ENCODE results near the gene FBXL13. TPM values are rescaled to one million over a fixed set of nuclear protein-coding genes. Genes with fewer than 3 reads are reported as not detected.
"Not testable (repeated sequence)": the region's sequence is repeated elsewhere in the genome, so short reads cannot be mapped to it uniquely, and the experiment has no call there.

The FBXL13 gene
- total RNA-seq, 4 donors from 2014 or later: 0.35 to 2.6 (median 1.3) TPM; not detected in 1

DNA sequence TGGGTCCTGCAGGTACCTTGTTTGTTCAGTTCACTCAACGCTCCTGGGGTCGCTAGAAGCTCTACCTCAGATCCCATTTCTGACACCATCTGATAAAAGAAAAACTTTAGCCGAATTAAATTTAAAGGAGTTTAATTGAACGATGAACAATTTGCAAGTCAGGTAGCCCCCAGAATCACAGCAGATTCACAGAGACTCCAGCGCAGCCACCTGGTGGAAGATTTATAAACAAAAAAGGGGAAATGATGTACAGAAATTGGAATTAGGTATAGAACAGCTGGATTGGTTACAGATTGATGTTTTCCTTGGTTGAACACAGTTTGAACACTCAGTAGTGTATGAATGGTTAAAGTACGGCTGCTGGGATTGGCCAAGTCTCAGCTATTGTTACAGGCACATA, 23.1 kb downstream of the FBXL13 start:
- Histone ChIP-seq H3K36me3 (no peaks in the 10 kb centered on the region), H3K4me3 (no peak overlapping the region), H3K4me1 (no peaks in the 10 kb centered on the region), H3K27me3 (no peaks in the 10 kb centered on the region), H3K9me3 (no peaks in the 10 kb centered on the region), H3K27ac (no peak overlapping the region)
- TF ChIP-seq POLR2A (IDR thresholded peaks at IDR 0.05): no peak
- TF ChIP-seq, protein P1, sequence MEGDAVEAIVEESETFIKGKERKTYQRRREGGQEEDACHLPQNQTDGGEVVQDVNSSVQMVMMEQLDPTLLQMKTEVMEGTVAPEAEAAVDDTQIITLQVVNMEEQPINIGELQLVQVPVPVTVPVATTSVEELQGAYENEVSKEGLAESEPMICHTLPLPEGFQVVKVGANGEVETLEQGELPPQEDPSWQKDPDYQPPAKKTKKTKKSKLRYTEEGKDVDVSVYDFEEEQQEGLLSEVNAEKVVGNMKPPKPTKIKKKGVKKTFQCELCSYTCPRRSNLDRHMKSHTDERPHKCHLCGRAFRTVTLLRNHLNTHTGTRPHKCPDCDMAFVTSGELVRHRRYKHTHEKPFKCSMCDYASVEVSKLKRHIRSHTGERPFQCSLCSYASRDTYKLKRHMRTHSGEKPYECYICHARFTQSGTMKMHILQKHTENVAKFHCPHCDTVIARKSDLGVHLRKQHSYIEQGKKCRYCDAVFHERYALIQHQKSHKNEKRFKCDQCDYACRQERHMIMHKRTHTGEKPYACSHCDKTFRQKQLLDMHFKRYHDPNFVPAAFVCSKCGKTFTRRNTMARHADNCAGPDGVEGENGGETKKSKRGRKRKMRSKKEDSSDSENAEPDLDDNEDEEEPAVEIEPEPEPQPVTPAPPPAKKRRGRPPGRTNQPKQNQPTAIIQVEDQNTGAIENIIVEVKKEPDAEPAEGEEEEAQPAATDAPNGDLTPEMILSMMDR (IDR thresholded peaks at IDR 0.05): no peak
- DNase-seq: no peak

DNA sequence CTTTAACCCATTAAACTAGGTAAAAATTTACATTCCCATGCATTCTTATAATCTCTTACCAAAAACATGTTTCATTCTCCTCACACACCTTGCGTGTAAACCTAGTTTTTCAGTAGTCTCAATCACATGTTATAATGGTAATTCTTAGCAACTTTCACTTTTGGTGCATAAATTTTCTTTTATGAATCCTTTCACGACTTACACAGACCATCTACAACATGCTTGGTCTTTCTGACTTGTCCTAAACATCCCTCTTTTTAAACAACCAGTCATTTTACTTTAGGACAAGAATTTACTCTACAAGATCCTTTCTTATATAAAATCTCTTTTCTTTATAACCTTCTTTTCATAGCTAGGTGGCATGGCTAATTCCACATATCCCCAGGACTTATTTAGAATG, 25.8 kb downstream of the FBXL13 start:
- Histone ChIP-seq H3K9me3 (no peaks in the 10 kb centered on the region), H3K36me3 (no peaks in the 10 kb centered on the region), H3K4me3 (no peak overlapping the region), H3K4me1 (no peaks in the 10 kb centered on the region), H3K27ac (no peak overlapping the region), H3K27me3 (no peaks in the 10 kb centered on the region)
- TF ChIP-seq, protein P1 (IDR thresholded peaks at IDR 0.05): no peak
- no peak for TF ChIP-seq POLR2A (IDR thresholded peaks at IDR 0.05)
- no peak for DNase-seq

DNA sequence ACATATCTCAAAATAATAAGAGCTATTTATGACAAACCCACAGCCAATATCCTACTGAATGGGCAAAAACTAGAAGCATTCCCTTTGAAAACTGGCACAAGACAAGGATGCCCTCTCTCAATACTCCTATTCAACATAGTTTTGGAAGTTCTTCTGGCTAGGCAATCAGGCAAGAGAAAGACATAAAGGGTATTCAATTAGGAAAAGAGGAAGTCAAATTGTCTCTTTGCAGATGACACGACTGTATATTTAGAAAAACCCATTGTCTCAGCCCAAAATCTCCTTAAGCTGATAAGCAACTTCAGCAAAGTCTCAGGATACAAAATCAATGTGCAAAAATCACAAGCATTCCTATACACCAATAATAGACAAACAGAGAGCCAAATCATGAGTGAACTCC, 32.8 kb downstream of the FBXL13 start:
- H3K36me3 ChIP-seq, H3K4me3 ChIP-seq, H3K9me3 ChIP-seq, H3K27ac ChIP-seq, H3K4me1 ChIP-seq, H3K27me3 ChIP-seq, DNase-seq: not testable (repeated sequence)

DNA sequence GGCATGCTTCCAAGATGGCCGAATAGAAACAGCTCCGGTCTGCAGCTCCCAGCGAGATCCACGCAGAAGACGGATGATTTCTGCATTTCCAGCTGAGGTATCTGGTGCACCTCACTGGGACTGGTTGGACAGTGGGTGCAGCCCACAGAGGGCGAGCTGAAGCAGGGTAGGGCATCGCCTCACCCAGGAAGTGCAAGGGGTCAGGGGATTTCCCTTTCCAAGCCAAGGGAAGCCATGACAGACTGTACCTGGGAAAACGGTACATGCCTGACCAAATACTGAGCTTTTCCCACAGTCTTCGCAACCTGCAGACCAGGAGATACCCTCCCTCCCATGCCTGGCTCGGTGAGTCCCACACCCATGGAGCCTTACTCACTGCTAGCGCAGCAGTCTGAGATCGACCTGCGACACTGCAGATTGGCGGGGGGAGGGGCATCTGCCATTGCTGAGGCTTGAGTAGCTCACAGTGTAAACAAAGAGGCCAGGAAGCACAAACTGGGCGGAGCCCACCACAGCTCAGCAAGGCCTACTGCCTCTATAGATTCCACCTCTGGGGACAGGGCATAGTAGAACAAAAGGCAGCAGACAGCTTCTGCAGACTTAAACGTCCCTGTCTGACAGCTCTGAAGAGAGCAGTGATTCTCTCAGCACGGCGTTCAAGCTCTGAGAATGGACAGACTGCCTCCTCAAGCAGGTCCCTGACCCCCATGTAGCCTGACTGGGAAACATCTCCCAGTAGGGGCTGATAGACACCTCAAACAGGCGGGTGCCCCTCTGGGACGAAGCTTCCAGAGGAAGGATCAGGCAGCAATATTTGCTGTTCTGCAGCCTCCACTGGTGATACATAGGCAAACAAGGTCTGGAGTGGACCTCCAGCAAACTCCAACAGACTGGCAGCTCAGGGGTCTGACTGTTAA, 36.5 kb downstream of the FBXL13 start:
- H3K4me3 ChIP-seq, H3K36me3 ChIP-seq, H3K4me1 ChIP-seq, H3K27ac ChIP-seq, H3K27me3 ChIP-seq, H3K9me3 ChIP-seq: not testable (repeated sequence)
- peak in 1 of 3 donors; percentile 43 for DNase-seq

DNA sequence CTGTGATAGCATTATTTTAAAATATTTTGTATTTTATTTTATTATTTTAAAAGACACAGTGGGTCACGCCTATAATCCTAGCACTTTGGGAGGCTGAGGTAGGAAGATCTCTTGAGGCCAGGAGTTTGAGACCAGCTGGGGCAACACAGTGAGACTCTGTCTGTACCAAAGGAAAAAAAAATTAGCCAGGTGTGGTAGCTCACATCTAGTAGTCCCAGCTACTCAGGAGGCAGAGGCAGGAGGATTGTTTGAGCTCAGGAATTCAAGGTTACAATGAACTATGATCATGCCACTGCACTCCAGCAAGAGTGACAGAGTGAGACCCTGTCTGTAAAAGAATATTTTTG, 37.1 kb downstream of the FBXL13 start:
- TF ChIP-seq, protein P1 (IDR thresholded peaks at IDR 0.05): no peak
- TF ChIP-seq POLR2A (IDR thresholded peaks at IDR 0.05): no peak
- Histone ChIP-seq H3K4me1 (no peaks in the 10 kb centered on the region), H3K4me3 (no peak overlapping the region), H3K9me3 (no peaks in the 10 kb centered on the region), H3K27me3 (no peaks in the 10 kb centered on the region), H3K27ac (no peak overlapping the region), H3K36me3 (no peaks in the 10 kb centered on the region)
- DNase-seq: no peak

DNA sequence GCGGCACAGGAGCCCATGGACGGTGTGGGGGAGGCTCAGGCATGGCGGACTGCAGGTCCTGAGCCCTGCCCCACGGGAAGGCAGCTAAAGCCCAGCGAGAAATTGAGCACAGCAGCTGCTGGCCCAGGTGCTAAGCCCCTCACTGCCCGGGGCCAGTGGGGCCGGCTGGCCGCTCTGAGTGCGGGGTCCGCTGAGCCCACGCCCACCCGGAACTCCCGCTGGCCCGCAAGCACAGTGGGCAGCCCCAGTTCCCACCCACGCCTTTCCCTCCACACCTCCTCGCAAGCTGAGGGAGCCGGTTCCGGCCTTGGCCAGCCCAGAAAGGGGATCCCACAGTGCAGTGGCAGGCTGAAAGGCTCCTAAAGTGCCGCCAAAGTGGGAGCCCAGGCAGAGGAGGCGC, 40.3 kb downstream of the FBXL13 start:
- not testable (repeated sequence) for DNase-seq, H3K27ac ChIP-seq, H3K9me3 ChIP-seq

DNA sequence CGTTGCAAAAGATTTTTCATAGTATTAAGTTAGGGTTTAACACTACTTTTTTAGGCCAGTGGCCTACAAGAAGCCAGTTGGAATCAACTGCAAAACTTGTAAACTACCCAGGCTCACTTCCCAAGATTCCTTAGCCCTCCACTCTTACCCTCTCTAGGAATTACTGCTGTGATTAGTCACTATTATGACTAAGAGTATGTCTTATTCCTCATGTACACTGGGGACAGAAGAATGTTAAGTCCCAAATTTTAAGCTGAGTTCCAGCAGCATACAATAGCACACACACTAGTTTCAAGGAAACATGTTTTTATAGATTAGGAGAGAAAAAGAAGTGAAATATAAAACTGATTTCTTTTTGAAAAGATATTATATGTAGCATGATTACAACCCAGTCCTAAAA, 42.8 kb downstream of the FBXL13 start:
- no peaks in the 10 kb centered on the region for H3K9me3 ChIP-seq

More for the DNA sequence above, 40.3 kb downstream of the FBXL13 start:
- H3K36me3 ChIP-seq, H3K4me1 ChIP-seq, H3K27me3 ChIP-seq, H3K4me3 ChIP-seq: not testable (repeated sequence)

More for the DNA sequence above, 42.8 kb downstream of the FBXL13 start:
- H3K4me1 ChIP-seq: no peaks in the 10 kb centered on the region
- no peak overlapping the region for H3K27ac ChIP-seq
- TF ChIP-seq POLR2A (IDR thresholded peaks at IDR 0.05): no peak
- TF ChIP-seq, protein P1 (IDR thresholded peaks at IDR 0.05): no peak
- no peaks in the 10 kb centered on the region for H3K36me3 ChIP-seq
- no peak overlapping the region for H3K4me3 ChIP-seq
- no peaks in the 10 kb centered on the region for H3K27me3 ChIP-seq
- DNase-seq: no peak
